NT2/D1 (cell line): ENCODE measurements around the gene CDH13.

Source experiments
- SUZ12 ChIP-seq: IDR thresholded peaks from 2 replicates; pipeline ENCODE4 v1.6.1; 2011; ENCODE audit not compliant: insufficient read length, insufficient read depth; ENCODE audit errors: extremely low read depth
- YY1 ChIP-seq: IDR thresholded peaks from 2 replicates; pipeline ENCODE4 v1.6.1; 2011; ENCODE audit not compliant: insufficient read length, insufficient read depth
- ZNF274 ChIP-seq: IDR thresholded peaks from 2 replicates; pipeline ENCODE4 v1.6.1; 2011; ENCODE audit warnings: mild to moderate bottlenecking, low read depth, low read length

- TF ChIP-seq YY1 (no peak), ZNF274 (no peak), SUZ12 (no peak)
These were observed 846.2 kb downstream of the CDH13 start for GRCh38 chr16:83472776-83473501.
